ENCODE results near the gene FOXO3. TPM values are rescaled to one million over a fixed set of nuclear protein-coding genes. Genes with fewer than 3 reads are reported as not detected.

The FOXO3 gene
- total and polyA plus RNA-seq, 4 donors = 11.0 to 89.6 (median 44.1) TPM

- WGBS, 2 donors = 84 to 89% methylated on average over 2 of the region's 2 CpGs
These were observed 58.9 kb downstream of the FOXO3 start for GRCh38 chr6:108619431-108620197.

GRCh38 chr6:108621117-108621516 lies 60.4 kb downstream of the FOXO3 start:
- no peaks in the 10 kb centered on the region for H3K36me3 ChIP-seq (ENCODE audit: control insufficient read depth in 1 of 2, insufficient read depth in 2 of 2, low read length in 1 of 2)
- intact Hi-C loops (cut with DNase I) = no loop called here
- no peak overlapping the region for H3K4me3 ChIP-seq (ENCODE audit: low read length in 2 of 2)
- H3K9me3 ChIP-seq (ENCODE audit: control insufficient read depth, low read length) = no peaks in the 10 kb centered on the region
- DNase-seq (peak; percentile 69 to 86), ATAC-seq (ENCODE audit: low FRiP score) (no peak)
- H3K4me1 ChIP-seq (ENCODE audit: control insufficient read depth in 1 of 2, insufficient read depth in 2 of 2, low read length in 2 of 2) = peaks cover 12 to 16% of the 10 kb centered on the region in 2 donors
- 58 to 64% methylated on average over 6 of the region's 6 CpGs for WGBS, 2 donors
- H3K27ac ChIP-seq (ENCODE audit: low read depth in 1 of 2, low read length in 2 of 2) = peak overlapping the region in 1 of 2 donors; percentile 30
- no peaks in the 10 kb centered on the region for H3K27me3 ChIP-seq (ENCODE audit: control insufficient read depth in 1 of 2, insufficient read depth in 2 of 2, low read length in 1 of 2)

More at GRCh38 chr6:108619431-108620197, 58.9 kb downstream of the FOXO3 start:
- no peaks in the 10 kb centered on the region for H3K9me3 ChIP-seq (ENCODE audit: control insufficient read depth, low read length)
- H3K4me3 ChIP-seq (ENCODE audit: low read length in 2 of 2) = no peak overlapping the region
- ATAC-seq (ENCODE audit: low FRiP score) (no peak), DNase-seq (no peak)
- peaks cover 10 to 16% of the 10 kb centered on the region in 2 donors for H3K4me1 ChIP-seq (ENCODE audit: control insufficient read depth in 1 of 2, insufficient read depth in 2 of 2, low read length in 2 of 2)
- intact Hi-C loops (cut with DNase I) = loop anchor here in 1 of 2 donors (5.0 kb wide), 1 partner anchor 37 kb away; no protein-coding TSS in a partner anchor
- no peaks in the 10 kb centered on the region for H3K27me3 ChIP-seq (ENCODE audit: control insufficient read depth in 1 of 2, insufficient read depth in 2 of 2, low read length in 1 of 2)
- H3K27ac ChIP-seq (ENCODE audit: low read depth in 1 of 2, low read length in 2 of 2) = no peak overlapping the region
- no peaks in the 10 kb centered on the region for H3K36me3 ChIP-seq (ENCODE audit: control insufficient read depth in 1 of 2, insufficient read depth in 2 of 2, low read length in 1 of 2)

GRCh38 chr6:108622641-108623298 lies 62.1 kb downstream of the FOXO3 start:
- intact Hi-C loops (cut with DNase I) = no loop called here
- no peaks in the 10 kb centered on the region for H3K9me3 ChIP-seq (ENCODE audit: control insufficient read depth, low read length)
- ATAC-seq (ENCODE audit: low FRiP score) (peak; percentile 86), DNase-seq (peak in 1 of 2 donors; percentile 78)
- no peaks in the 10 kb centered on the region for H3K36me3 ChIP-seq (ENCODE audit: control insufficient read depth in 1 of 2, insufficient read depth in 2 of 2, low read length in 1 of 2)
- peaks cover 16 to 24% of the 10 kb centered on the region in 2 donors for H3K4me1 ChIP-seq (ENCODE audit: control insufficient read depth in 1 of 2, insufficient read depth in 2 of 2, low read length in 2 of 2)
- no peaks in the 10 kb centered on the region for H3K27me3 ChIP-seq (ENCODE audit: control insufficient read depth in 1 of 2, insufficient read depth in 2 of 2, low read length in 1 of 2)
- WGBS, 2 donors = 37 to 47% methylated on average over 11 of the region's 11 CpGs
- H3K4me3 ChIP-seq (ENCODE audit: low read length in 2 of 2) = no peak overlapping the region
- H3K27ac ChIP-seq (ENCODE audit: low read depth in 1 of 2, low read length in 2 of 2) = no peak overlapping the region

GRCh38 chr6:108623995-108624394 lies 63.3 kb downstream of the FOXO3 start:
- DNase-seq (no peak), ATAC-seq (ENCODE audit: low FRiP score) (no peak)
- WGBS, 2 donors = 90 to 95% methylated on average over 1 of the region's 1 CpG
- intact Hi-C loops (cut with DNase I) = no loop called here
- Histone ChIP-seq H3K27ac (ENCODE audit: low read depth in 1 of 2, low read length in 2 of 2) (no peak overlapping the region), H3K27me3 (ENCODE audit: control insufficient read depth in 1 of 2, insufficient read depth in 2 of 2, low read length in 1 of 2) (no peaks in the 10 kb centered on the region), H3K4me1 (ENCODE audit: control insufficient read depth in 1 of 2, insufficient read depth in 2 of 2, low read length in 2 of 2) (peaks cover 10 to 24% of the 10 kb centered on the region in 2 donors), H3K9me3 (ENCODE audit: control insufficient read depth, low read length) (no peaks in the 10 kb centered on the region), H3K4me3 (ENCODE audit: low read length in 2 of 2) (no peak overlapping the region), H3K36me3 (ENCODE audit: control insufficient read depth in 1 of 2, insufficient read depth in 2 of 2, low read length in 1 of 2) (no peaks in the 10 kb centered on the region)

- H3K9me3 ChIP-seq (ENCODE audit: control insufficient read depth, low read length) = no peaks in the 10 kb centered on the region
- ATAC-seq (ENCODE audit: low FRiP score) (no peak), DNase-seq (no peak)
- H3K27me3 ChIP-seq (ENCODE audit: control insufficient read depth in 1 of 2, insufficient read depth in 2 of 2, low read length in 1 of 2) = no peaks in the 10 kb centered on the region
- intact Hi-C loops (cut with DNase I) = no loop called here
- H3K36me3 ChIP-seq (ENCODE audit: control insufficient read depth in 1 of 2, insufficient read depth in 2 of 2, low read length in 1 of 2) = no peaks in the 10 kb centered on the region
- no peak overlapping the region for H3K27ac ChIP-seq (ENCODE audit: low read depth in 1 of 2, low read length in 2 of 2)
- H3K4me1 ChIP-seq (ENCODE audit: control insufficient read depth in 1 of 2, insufficient read depth in 2 of 2, low read length in 2 of 2) = peaks cover 10 to 20% of the 10 kb centered on the region in 2 donors
- no peak overlapping the region for H3K4me3 ChIP-seq (ENCODE audit: low read length in 2 of 2)
These were observed 64.9 kb downstream of the FOXO3 start for GRCh38 chr6:108625581-108625980.

GRCh38 chr6:108626777-108627176 lies 66.1 kb downstream of the FOXO3 start:
- intact Hi-C loops (cut with DNase I) = no loop called here
- ATAC-seq (ENCODE audit: low FRiP score) (no peak), DNase-seq (no peak)
- Histone ChIP-seq H3K27me3 (ENCODE audit: control insufficient read depth in 1 of 2, insufficient read depth in 2 of 2, low read length in 1 of 2) (no peaks in the 10 kb centered on the region), H3K4me3 (ENCODE audit: low read length in 2 of 2) (no peak overlapping the region), H3K27ac (ENCODE audit: low read depth in 1 of 2, low read length in 2 of 2) (no peak overlapping the region), H3K9me3 (ENCODE audit: control insufficient read depth, low read length) (no peaks in the 10 kb centered on the region), H3K4me1 (ENCODE audit: control insufficient read depth in 1 of 2, insufficient read depth in 2 of 2, low read length in 2 of 2) (peaks cover 6 to 23% of the 10 kb centered on the region in 2 donors), H3K36me3 (ENCODE audit: control insufficient read depth in 1 of 2, insufficient read depth in 2 of 2, low read length in 1 of 2) (no peaks in the 10 kb centered on the region)
- 97 to 100% methylated on average over 2 of the region's 2 CpGs for WGBS, 2 donors

- ATAC-seq (ENCODE audit: low FRiP score) = no peak
- Histone ChIP-seq H3K27ac (ENCODE audit: low read depth in 1 of 2, low read length in 2 of 2) (no peak overlapping the region), H3K4me3 (ENCODE audit: low read length in 2 of 2) (no peak overlapping the region), H3K36me3 (ENCODE audit: control insufficient read depth in 1 of 2, insufficient read depth in 2 of 2, low read length in 1 of 2) (no peaks in the 10 kb centered on the region), H3K27me3 (ENCODE audit: control insufficient read depth in 1 of 2, insufficient read depth in 2 of 2, low read length in 1 of 2) (no peaks in the 10 kb centered on the region), H3K4me1 (ENCODE audit: control insufficient read depth in 1 of 2, insufficient read depth in 2 of 2, low read length in 2 of 2) (peaks cover 9 to 23% of the 10 kb centered on the region in 2 donors), H3K9me3 (ENCODE audit: control insufficient read depth, low read length) (no peaks in the 10 kb centered on the region)
- DNase-seq = no peak
- intact Hi-C loops (cut with DNase I) = no loop called here
- 87% methylated on average over 4 of the region's 4 CpGs for WGBS, 2 donors
These were observed 67.2 kb downstream of the FOXO3 start for GRCh38 chr6:108627692-108628550.

GRCh38 chr6:108630050-108630714 lies 69.5 kb downstream of the FOXO3 start:
- ATAC-seq (ENCODE audit: low FRiP score) (no peak), DNase-seq (no peak)
- Histone ChIP-seq H3K9me3 (ENCODE audit: control insufficient read depth, low read length) (no peaks in the 10 kb centered on the region), H3K4me3 (ENCODE audit: low read length in 2 of 2) (no peak overlapping the region), H3K36me3 (ENCODE audit: control insufficient read depth in 1 of 2, insufficient read depth in 2 of 2, low read length in 1 of 2) (no peaks in the 10 kb centered on the region), H3K27me3 (ENCODE audit: control insufficient read depth in 1 of 2, insufficient read depth in 2 of 2, low read length in 1 of 2) (no peaks in the 10 kb centered on the region), H3K4me1 (ENCODE audit: control insufficient read depth in 1 of 2, insufficient read depth in 2 of 2, low read length in 2 of 2) (peaks cover 13 to 24% of the 10 kb centered on the region in 2 donors), H3K27ac (ENCODE audit: low read depth in 1 of 2, low read length in 2 of 2) (no peak overlapping the region)
- intact Hi-C loops (cut with DNase I) = no loop called here
- 85 to 88% methylated on average over 4 of the region's 4 CpGs for WGBS, 2 donors
